HUES64 (cell line): ENCODE data around the gene UST.
"Not testable (repeated sequence)": the region's sequence is repeated elsewhere in the genome, so short reads cannot be mapped to it uniquely, and the experiment has no call there.

Experiments used
- H3K27ac ChIP-seq: 2 replicates; pipeline ENCODE4 v1.7.0; 2013; ENCODE audit warnings: low read depth, low read length, inconsistent platforms
- H3K27me3 ChIP-seq: 2 replicates; pipeline ENCODE4 v1.6.1; 2013; ENCODE audit warnings: mild to moderate bottlenecking, low read length; ENCODE audit not compliant: insufficient read depth
- H3K36me3 ChIP-seq: 2 replicates; pipeline ENCODE4 v1.6.1; 2013; ENCODE audit warnings: mild to moderate bottlenecking, low read length; ENCODE audit not compliant: insufficient read depth
- H3K4me1 ChIP-seq: 2 replicates; pipeline ENCODE4 v1.6.1; 2013; ENCODE audit warnings: mild to moderate bottlenecking, low read length, moderate library complexity; ENCODE audit not compliant: insufficient read depth
- H3K4me3 ChIP-seq: 2 replicates; pipeline ENCODE4 v1.5.1; 2013; ENCODE audit warnings: mild to moderate bottlenecking, low read length, moderate library complexity
- H3K9ac ChIP-seq: 2 replicates; pipeline ENCODE4 v1.6.1; 2013; ENCODE audit warnings: mild to moderate bottlenecking, low read depth, low read length
- H3K9me3 ChIP-seq: 2 replicates; pipeline ENCODE4 v1.6.1; 2013; ENCODE audit warnings: low read depth, low read length; ENCODE audit not compliant: insufficient read depth
- WGBS: fragments of 150-250, 120-280 bp; methylation state at CpG from one replicate; pipeline ENCODE4 v1.1.7; 2013; ENCODE audit warnings: missing lambda C conversion rate; 5-methylcytosine and 5-hydroxymethylcytosine counted together

Gene UST

DNA sequence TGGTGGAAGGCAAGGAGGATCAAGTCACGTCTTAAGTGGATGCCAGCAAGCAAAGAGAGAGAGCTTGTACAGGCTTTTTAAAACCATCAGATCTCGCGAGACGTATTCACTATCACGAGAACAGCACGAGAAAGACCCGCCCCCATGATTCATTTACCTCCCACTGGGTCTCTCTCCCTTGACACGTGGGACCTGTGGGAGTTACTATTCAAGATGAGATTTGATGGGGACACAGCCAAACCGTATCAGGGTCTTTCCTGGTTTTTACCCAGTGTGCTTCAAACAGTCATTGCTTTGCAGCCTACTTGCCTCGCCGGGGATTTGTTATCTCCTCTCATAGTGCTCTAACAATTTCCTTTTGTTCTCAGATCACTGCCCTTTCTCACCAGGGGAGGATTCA is 108.2 kb downstream of the UST start:
- WGBS, result 48% methylated on average over 11 of the region's 11 CpGs
- no peaks in the 10 kb centered on the region for H3K36me3 ChIP-seq
- no peak overlapping the region for H3K27ac ChIP-seq
- H3K27me3 ChIP-seq, result no peaks in the 10 kb centered on the region
- peaks cover 41% of the 10 kb centered on the region for H3K4me1 ChIP-seq
- H3K9me3 ChIP-seq, result no peaks in the 10 kb centered on the region
- 0 out of 2 replicates have a peak overlapping the region, but pooled peaks have one; percentile 24 for H3K9ac ChIP-seq
- H3K4me3 ChIP-seq, result no peak overlapping the region

DNA sequence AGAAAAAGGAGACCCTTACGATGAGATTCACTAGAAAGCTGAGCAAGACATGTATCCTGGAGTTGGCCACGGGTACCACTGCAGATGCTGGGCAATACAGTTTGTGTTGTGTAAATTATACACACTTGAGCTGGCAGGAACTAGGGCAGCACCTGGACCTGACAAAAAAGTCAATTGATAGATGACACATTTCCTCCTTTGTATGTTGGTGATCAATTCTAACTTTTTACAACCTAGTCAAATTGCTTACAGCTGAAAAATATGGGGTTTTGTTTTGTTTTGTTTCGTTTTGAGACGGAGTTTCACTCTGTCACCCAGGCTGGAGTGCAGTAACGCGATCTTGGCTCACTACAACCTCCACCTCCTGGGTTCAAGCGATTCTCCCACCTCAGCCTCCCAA is 108.9 kb downstream of the UST start:
- no peaks in the 10 kb centered on the region for H3K27me3 ChIP-seq
- H3K36me3 ChIP-seq, result no peaks in the 10 kb centered on the region
- H3K9ac ChIP-seq, result no peak overlapping the region
- H3K4me1 ChIP-seq, result peaks cover 34% of the 10 kb centered on the region
- H3K4me3 ChIP-seq, result no peak overlapping the region
- no peaks in the 10 kb centered on the region for H3K9me3 ChIP-seq
- no peak overlapping the region for H3K27ac ChIP-seq
- 96% methylated on average over 7 of the region's 7 CpGs for WGBS

DNA sequence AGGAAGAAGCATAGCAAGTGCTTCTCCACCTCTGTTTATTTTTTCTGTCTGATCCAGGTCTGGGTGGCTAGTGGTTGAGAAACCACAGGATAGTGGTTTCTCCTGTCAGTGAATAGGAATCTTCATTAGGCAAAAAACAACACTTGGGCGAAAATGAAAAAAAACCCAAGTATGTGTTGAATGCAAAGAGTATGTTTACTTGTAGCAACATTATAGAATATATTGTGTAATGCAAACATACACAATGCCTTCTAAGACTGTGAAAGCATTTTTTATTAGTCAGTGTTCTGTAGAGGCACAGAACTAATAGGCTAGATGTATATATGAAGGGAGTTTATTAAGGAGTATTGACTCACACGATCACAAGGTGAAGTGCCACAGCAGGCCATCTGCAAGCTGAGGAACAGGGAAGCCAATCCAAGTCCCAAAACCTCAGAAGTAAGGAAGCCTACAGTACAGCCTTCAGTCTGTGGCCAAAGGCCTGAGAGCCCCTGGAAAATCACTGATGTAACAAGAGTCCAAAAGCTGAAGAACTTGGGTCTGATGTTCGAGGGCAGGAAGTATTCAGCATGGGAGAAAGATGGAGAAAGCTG is 111.1 kb downstream of the UST start:
- no peak overlapping the region for H3K27ac ChIP-seq
- 93% methylated on average over 3 of the region's 3 CpGs for WGBS

DNA sequence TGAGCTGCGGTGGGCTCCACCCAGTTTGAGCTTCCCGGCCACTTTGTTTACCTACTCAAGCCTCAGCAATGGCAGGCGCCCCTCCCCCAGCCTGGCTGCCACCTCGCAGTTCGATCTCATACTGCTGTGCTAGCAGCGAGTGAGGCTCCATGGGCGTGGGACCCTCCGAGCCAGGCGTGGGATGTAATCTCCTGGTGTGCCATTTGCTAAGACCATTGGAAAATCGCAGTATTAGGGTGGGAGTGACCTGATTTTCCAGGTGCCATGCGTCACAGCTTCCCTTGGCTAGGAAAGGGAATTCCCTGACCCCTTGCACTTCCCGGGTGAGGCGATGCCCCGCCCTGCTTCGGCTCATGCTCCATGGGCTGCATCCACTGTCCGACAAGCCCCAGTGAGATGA is 117.3 kb downstream of the UST start:
- H3K27ac ChIP-seq, H3K27me3 ChIP-seq, H3K9me3 ChIP-seq, H3K36me3 ChIP-seq: not testable (repeated sequence)
- peak overlapping the region; percentile 64 for H3K9ac ChIP-seq
- peaks cover 42% of the 10 kb centered on the region for H3K4me1 ChIP-seq
- 58% methylated on average over 16 of the region's 16 CpGs for WGBS
- peak overlapping the region; percentile 48 for H3K4me3 ChIP-seq

More for the DNA sequence above, 111.1 kb downstream of the UST start:
- Histone ChIP-seq H3K4me3 (no peak overlapping the region), H3K27me3 (no peaks in the 10 kb centered on the region), H3K9ac (no peak overlapping the region), H3K4me1 (peaks cover 21% of the 10 kb centered on the region), H3K9me3 (no peaks in the 10 kb centered on the region), H3K36me3 (no peaks in the 10 kb centered on the region)

DNA sequence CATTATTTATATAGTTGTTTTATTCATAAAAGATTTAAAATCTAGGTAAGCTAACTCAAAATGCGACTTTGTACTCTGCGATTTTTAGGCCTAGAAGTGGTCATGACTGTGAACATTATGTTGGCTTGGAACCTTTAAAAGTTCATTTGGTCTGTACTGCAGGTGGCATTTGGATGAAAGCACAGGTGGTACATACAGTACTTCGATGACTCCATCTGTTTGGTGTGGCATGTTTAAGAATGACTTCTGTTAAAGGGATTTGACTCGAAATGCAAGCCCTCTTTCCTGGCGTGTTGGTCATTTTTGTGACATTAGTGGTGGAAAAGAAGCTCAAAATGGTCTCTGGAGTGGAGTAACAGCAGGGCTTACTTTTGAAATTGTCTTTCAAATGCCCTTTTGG is 118.1 kb downstream of the UST start:
- no peaks in the 10 kb centered on the region for H3K36me3 ChIP-seq
- H3K9ac ChIP-seq, result no peak overlapping the region
- no peaks in the 10 kb centered on the region for H3K9me3 ChIP-seq
- no peaks in the 10 kb centered on the region for H3K27me3 ChIP-seq
- WGBS, result 90% methylated on average over 5 of the region's 5 CpGs
- H3K27ac ChIP-seq, result no peak overlapping the region
- no peak overlapping the region for H3K4me3 ChIP-seq
- H3K4me1 ChIP-seq, result peaks cover 48% of the 10 kb centered on the region

DNA sequence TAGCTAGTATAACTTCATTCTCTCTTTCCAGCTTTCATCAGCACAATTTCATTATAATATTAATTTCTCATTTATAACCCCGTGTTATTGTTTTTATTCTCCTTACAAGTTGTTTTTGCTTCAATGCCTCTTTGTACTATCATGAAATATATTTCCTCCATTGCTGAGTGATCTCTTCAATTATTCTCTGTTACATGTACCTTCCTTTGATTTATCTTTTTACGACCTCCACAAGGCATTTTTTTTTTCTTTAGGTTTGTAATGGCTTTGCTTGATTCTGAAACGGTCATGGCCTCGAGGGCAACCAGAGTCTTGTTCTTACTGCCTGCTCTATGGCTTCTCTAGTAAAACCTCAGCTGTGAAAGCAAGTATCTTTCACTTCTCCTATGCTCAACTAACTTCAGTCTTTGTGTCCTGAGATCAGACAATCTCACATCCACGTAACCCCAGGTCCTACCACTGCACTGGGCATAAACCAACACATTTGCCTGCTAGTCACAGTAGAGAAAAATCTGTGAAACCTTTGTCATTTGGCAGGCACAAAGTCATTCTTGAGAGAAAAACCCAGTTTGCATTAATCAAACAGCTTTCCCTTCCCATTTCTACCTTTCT is 119.9 kb downstream of the UST start:
- Histone ChIP-seq H3K4me1 (peaks cover 48% of the 10 kb centered on the region), H3K9me3 (no peaks in the 10 kb centered on the region), H3K36me3 (no peaks in the 10 kb centered on the region), H3K27ac (no peak overlapping the region), H3K4me3 (no peak overlapping the region), H3K9ac (no peak overlapping the region), H3K27me3 (no peaks in the 10 kb centered on the region)
- 90% methylated on average over 5 of the region's 5 CpGs for WGBS

DNA sequence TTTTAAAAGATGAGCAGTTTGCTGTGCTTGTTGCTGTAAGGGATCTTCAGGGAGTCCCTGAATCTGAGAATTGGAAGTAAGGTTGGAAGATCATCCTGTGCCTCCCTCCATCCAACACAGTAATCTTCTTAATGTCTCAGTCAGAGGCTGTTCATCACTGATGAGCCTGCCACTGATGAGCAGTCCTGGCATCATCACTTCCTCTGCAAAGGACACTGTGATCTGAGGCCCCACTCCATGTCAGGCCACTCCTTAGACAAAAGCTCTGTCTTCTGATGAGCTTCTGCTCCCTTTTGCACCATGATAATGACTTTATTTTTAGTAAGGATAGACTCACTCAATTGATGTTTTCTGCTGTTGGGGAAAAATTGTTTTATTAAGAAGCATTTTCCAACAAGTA is 121.0 kb downstream of the UST start:
- peaks cover 48% of the 10 kb centered on the region for H3K4me1 ChIP-seq
- H3K4me3 ChIP-seq, result no peak overlapping the region
- no peaks in the 10 kb centered on the region for H3K9me3 ChIP-seq
- H3K36me3 ChIP-seq, result no peaks in the 10 kb centered on the region
- no peaks in the 10 kb centered on the region for H3K27me3 ChIP-seq
- H3K27ac ChIP-seq, result no peak overlapping the region
- H3K9ac ChIP-seq, result no peak overlapping the region

DNA sequence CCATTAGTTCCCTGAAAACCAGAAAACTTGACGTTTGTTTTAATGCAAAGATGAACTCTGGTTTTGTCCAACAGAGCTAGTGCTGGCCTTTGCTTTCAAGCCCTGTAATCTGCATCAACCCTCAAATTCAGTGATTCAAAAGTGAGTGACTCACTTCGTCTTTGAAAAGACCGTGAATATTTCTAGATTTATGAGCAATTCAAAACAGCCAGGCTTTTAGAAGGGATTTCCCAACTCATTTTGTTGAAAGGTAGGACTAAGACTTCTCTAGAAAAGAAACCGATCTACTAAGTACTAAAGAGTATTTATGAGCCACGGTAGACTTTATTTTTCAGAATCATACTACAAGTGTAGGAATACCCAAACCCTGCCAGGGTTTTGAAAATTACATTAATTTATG is 121.5 kb downstream of the UST start:
- Histone ChIP-seq H3K4me1 (peaks cover 49% of the 10 kb centered on the region), H3K27ac (0 out of 2 replicates have a peak overlapping the region, but pooled peaks have one; percentile 13), H3K36me3 (no peaks in the 10 kb centered on the region), H3K9me3 (no peaks in the 10 kb centered on the region), H3K4me3 (no peak overlapping the region), H3K9ac (no peak overlapping the region), H3K27me3 (no peaks in the 10 kb centered on the region)
- 91% methylated on average over 5 of the region's 5 CpGs for WGBS

DNA sequence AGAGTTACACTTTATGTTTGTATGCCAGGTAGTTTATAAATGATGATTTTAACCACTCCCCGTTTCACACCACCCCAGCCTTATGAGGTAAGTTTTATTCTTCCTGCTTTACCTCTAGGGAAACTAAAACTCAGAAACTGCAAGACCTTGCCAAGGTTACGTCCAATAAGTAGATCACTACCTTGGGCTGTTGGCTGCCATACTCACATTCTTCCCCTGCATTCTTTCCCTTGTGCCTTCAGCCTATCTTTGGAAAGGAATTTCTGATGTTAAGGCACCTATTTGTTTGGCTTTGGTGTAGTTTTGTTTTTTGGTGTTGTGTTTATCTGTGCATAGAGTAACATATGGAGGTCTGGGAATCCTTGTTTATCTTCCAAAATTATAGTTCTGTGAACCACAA is 122.1 kb downstream of the UST start:
- no peaks in the 10 kb centered on the region for H3K27me3 ChIP-seq
- H3K9me3 ChIP-seq, result no peaks in the 10 kb centered on the region
- peaks cover 55% of the 10 kb centered on the region for H3K4me1 ChIP-seq
- 90% methylated on average over 2 of the region's 2 CpGs for WGBS
- no peak overlapping the region for H3K4me3 ChIP-seq
- no peaks in the 10 kb centered on the region for H3K36me3 ChIP-seq
- H3K27ac ChIP-seq, result no peak overlapping the region
- no peak overlapping the region for H3K9ac ChIP-seq

DNA sequence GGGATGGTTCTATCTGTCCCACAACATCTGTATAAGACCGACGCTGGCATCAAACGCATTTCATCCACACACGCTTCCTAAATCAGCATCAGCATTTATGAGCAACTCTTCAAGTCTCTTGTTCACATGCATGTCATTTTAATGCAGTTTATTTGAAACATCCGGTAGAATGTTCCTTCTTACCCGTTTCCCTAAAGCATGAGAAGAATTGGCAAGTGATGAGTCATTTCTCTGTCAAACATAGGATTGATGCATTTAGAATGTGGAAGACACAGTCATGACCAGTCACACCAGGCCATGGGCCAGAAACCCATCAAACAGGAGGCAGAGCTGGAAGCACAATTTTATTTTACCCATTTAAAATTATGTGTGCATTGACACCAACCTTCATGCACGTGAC is 122.8 kb downstream of the UST start:
- Histone ChIP-seq H3K9ac (no peak overlapping the region), H3K27ac (no peak overlapping the region), H3K9me3 (no peaks in the 10 kb centered on the region), H3K4me1 (peaks cover 56% of the 10 kb centered on the region), H3K36me3 (no peaks in the 10 kb centered on the region), H3K27me3 (no peaks in the 10 kb centered on the region), H3K4me3 (no peak overlapping the region)
- WGBS, result 90% methylated on average over 7 of the region's 7 CpGs

DNA sequence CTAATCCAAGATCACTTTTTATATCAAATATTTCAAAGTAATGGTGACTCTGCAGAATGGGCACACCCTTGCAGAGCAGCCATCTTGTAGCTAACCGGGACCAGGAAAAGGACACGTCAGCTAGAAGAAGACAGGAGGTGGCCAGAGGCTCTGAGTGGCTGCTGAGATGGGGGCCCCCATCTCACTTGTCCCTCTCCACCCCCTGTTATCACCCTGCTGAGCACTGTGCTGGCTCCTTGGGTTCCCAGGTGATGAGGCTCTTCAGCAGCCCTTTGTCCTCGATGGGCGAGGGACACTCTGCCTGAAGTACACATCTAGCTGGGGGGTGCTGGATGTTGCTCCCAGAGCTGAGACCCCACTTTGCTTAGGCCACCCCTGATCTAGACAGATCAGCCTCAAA is 126.3 kb downstream of the UST start:
- WGBS, result 100% methylated on average over 4 of the region's 4 CpGs
- Histone ChIP-seq H3K9me3 (no peaks in the 10 kb centered on the region), H3K27ac (no peak overlapping the region), H3K9ac (no peak overlapping the region), H3K4me1 (peaks cover 36% of the 10 kb centered on the region), H3K36me3 (no peaks in the 10 kb centered on the region), H3K4me3 (no peak overlapping the region), H3K27me3 (no peaks in the 10 kb centered on the region)

DNA sequence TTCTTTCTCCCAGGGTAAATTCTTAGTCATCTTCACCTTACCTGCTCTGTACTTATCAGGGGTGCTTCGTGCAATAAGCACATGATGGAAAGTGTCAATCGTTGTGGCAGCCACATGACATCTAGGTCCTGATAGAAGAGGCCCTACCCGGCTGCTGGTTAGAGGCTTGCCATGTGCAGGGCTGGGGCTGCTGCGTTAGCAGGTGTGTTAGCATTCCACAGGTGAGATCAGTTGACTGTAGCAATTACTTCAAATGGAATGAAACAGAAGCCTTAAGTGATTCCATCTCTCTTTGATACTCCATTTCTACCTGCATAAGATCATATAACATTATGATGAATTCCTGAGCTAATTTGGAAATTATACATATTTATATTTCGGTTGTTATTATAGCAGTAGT is 127.0 kb downstream of the UST start:
- no peak overlapping the region for H3K9ac ChIP-seq
- 88% methylated on average over 4 of the region's 5 CpGs for WGBS
- no peaks in the 10 kb centered on the region for H3K36me3 ChIP-seq
- peaks cover 29% of the 10 kb centered on the region for H3K4me1 ChIP-seq
- no peaks in the 10 kb centered on the region for H3K27me3 ChIP-seq
- no peak overlapping the region for H3K4me3 ChIP-seq
- H3K9me3 ChIP-seq, result no peaks in the 10 kb centered on the region
- no peak overlapping the region for H3K27ac ChIP-seq
